Measurements from ENCODE around the gene RPS19BP1. TPM values are rescaled to one million over a fixed set of nuclear protein-coding genes. Genes with fewer than 3 reads are reported as not detected.

The RPS19BP1 gene
- total RNA-seq, 4 donors from 2014 or later = 59.4 to 132 (median 93.7) TPM

DNA sequence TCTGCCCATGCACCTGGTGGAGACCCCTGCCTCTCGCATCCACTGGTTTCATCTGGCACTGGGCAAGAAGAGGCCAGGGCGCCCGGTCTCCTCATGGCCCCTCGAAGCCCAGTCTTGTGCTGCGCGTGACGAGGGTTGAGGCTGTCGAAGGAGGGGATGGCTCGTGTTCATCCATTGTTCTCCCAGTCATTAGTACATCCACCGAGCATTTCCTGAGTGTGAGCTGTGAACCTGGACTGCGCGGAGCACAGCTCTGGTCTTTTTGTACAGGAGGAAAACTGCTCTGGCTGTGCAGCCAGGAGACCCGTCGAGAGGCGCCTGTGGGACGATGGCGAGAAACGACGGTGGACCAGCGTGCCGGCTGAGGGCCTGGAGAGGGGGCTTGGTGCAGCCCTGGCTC is 44.8 kb upstream of the RPS19BP1 start:
- TF ChIP-seq POLR2A (IDR thresholded peaks at IDR 0.05) = no peak
- TF ChIP-seq CTCF (IDR thresholded peaks at IDR 0.05) = no peak
- Histone ChIP-seq H3K27me3 (no peaks in the 10 kb centered on the region), H3K27ac (no peak overlapping the region), H3K4me1 (peaks cover 0 to 5% (median 0%) of the 10 kb centered on the region in 4 donors), H3K4me3 (no peak overlapping the region), H3K9me3 (no peaks in the 10 kb centered on the region), H3K36me3 (no peaks in the 10 kb centered on the region)
- peak in 1 of 3 donors; percentile 34 for DNase-seq

DNA sequence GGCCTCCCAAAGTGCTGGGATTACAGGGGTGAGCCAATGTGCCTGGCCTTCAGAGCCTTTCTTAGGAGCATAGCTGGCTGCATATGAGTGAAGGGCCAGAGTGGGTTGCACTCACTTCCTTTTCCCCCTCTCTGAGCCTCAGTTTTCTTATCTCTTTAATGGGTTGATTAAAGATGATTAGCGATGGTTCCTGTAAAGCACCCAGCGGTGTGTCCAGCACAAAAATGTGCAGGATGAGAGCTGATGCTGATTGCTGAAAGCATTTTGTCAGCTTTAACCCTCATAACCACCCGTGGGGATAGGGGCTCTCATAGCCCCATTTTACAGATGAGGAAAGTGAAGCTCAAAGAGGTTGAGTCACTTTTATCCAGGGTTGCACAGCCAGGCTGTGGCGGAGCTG is 43.5 kb upstream of the RPS19BP1 start:
- Histone ChIP-seq H3K9me3 (no peaks in the 10 kb centered on the region), H3K27ac (no peak overlapping the region), H3K36me3 (no peaks in the 10 kb centered on the region), H3K27me3 (no peaks in the 10 kb centered on the region), H3K4me3 (no peak overlapping the region), H3K4me1 (peaks cover 0 to 5% (median 0%) of the 10 kb centered on the region in 4 donors)
- DNase-seq = no peak
- TF ChIP-seq CTCF (IDR thresholded peaks at IDR 0.05) (no peak), POLR2A (IDR thresholded peaks at IDR 0.05) (no peak)

GRCh38 chr22:39575552-39575825 is 42.9 kb upstream of the RPS19BP1 start:
- H3K9me3 ChIP-seq = no peaks in the 10 kb centered on the region
- no peak for DNase-seq
- peaks cover 0 to 5% (median 0%) of the 10 kb centered on the region in 4 donors for H3K4me1 ChIP-seq
- H3K36me3 ChIP-seq = no peaks in the 10 kb centered on the region
- no peaks in the 10 kb centered on the region for H3K27me3 ChIP-seq
- TF ChIP-seq POLR2A (IDR thresholded peaks at IDR 0.05) (no peak), CTCF (IDR thresholded peaks at IDR 0.05) (no peak)
- no peak overlapping the region for H3K4me3 ChIP-seq
- H3K27ac ChIP-seq = no peak overlapping the region

- Histone ChIP-seq H3K27ac (no peak overlapping the region), H3K4me1 (peaks cover 0 to 5% (median 0%) of the 10 kb centered on the region in 4 donors), H3K4me3 (no peak overlapping the region), H3K9me3 (no peaks in the 10 kb centered on the region), H3K27me3 (no peaks in the 10 kb centered on the region), H3K36me3 (no peaks in the 10 kb centered on the region)
- TF ChIP-seq CTCF (IDR thresholded peaks at IDR 0.05) = no peak
- TF ChIP-seq POLR2A (IDR thresholded peaks at IDR 0.05) = no peak
- no peak for DNase-seq
These were observed 42.4 kb upstream of the RPS19BP1 start for GRCh38 chr22:39574779-39575551.

GRCh38 chr22:39571538-39571937 is 39.0 kb upstream of the RPS19BP1 start:
- H3K27ac ChIP-seq = no peak overlapping the region
- no peak overlapping the region for H3K4me3 ChIP-seq
- no peak for TF ChIP-seq CTCF (IDR thresholded peaks at IDR 0.05)
- TF ChIP-seq POLR2A (IDR thresholded peaks at IDR 0.05) = no peak
- no peak for DNase-seq
- H3K36me3 ChIP-seq = no peaks in the 10 kb centered on the region
- peaks cover 0 to 6% (median 2%) of the 10 kb centered on the region in 4 donors for H3K4me1 ChIP-seq
- H3K9me3 ChIP-seq = no peaks in the 10 kb centered on the region
- no peaks in the 10 kb centered on the region for H3K27me3 ChIP-seq

All from Peyer's patch (tissue), 4 donors.